NB4 (cell line): ENCODE results near the gene SLC25A26.
A peak's percentile ranks its signal among the peaks of the same experiment; 100 is the strongest.

Experiments used
- DNase-seq: peaks from one replicate; pipeline ENCODE4 v3.0.0; 2010; ENCODE audit warnings: low read depth
- H3K4me3 ChIP-seq: one replicate; pipeline ENCODE4 v1.5.1; 2011; ENCODE audit warnings: mild to moderate bottlenecking, low read depth, low read length, moderate library complexity
- MAX ChIP-seq: IDR thresholded peaks from 2 replicates; pipeline ENCODE4 v1.6.1; 2011; ENCODE audit warnings: low read depth, low read length
- MYC ChIP-seq: IDR thresholded peaks from 2 replicates; pipeline ENCODE4 v1.6.1; 2011; ENCODE audit warnings: low read depth, low read length
- POLR2A ChIP-seq: IDR thresholded peaks from 2 replicates; pipeline ENCODE4 v1.6.1; 2011; ENCODE audit warnings: mild to moderate bottlenecking; ENCODE audit not compliant: insufficient read length; ENCODE audit errors: extremely low read depth
- TF ChIP-seq, protein P1 (sequence below): IDR thresholded peaks from one replicate; pipeline ENCODE4 v1.5.1; 2012; ENCODE audit warnings: low read depth, low read length

Gene SLC25A26

GRCh38 chr3:66227051-66227450 is 6.2 kb downstream of the SLC25A26 start:
- no peak for TF ChIP-seq MAX
- TF ChIP-seq, protein P1, sequence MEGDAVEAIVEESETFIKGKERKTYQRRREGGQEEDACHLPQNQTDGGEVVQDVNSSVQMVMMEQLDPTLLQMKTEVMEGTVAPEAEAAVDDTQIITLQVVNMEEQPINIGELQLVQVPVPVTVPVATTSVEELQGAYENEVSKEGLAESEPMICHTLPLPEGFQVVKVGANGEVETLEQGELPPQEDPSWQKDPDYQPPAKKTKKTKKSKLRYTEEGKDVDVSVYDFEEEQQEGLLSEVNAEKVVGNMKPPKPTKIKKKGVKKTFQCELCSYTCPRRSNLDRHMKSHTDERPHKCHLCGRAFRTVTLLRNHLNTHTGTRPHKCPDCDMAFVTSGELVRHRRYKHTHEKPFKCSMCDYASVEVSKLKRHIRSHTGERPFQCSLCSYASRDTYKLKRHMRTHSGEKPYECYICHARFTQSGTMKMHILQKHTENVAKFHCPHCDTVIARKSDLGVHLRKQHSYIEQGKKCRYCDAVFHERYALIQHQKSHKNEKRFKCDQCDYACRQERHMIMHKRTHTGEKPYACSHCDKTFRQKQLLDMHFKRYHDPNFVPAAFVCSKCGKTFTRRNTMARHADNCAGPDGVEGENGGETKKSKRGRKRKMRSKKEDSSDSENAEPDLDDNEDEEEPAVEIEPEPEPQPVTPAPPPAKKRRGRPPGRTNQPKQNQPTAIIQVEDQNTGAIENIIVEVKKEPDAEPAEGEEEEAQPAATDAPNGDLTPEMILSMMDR = no peak
- TF ChIP-seq POLR2A = no peak
- TF ChIP-seq MYC = no peak
- no peak for DNase-seq
- H3K4me3 ChIP-seq = no peak overlapping the region

DNA sequence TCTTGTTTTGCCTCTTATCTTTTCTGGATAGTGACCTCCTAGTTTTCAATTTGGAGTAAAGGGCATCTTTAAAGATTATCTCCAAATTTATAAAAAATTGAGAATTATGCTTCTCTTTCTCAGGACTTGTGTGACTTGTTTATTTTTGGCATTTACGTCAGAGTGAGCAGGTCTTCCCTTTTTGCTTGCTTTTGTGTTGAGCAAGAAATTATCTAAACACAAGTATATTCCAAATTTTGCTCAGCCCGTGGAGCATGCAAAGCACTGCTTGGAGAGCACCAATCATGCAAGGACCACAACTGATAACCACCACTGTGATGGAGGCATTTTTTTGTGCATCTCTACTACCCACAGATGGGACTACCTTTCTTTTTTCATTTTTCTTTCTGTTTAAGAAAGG is 7.1 kb downstream of the SLC25A26 start:
- DNase-seq = no peak
- TF ChIP-seq MYC (no peak), MAX (no peak), POLR2A (no peak)
- TF ChIP-seq, protein P1 = no peak
- H3K4me3 ChIP-seq = no peak overlapping the region

- DNase-seq = no peak
- H3K4me3 ChIP-seq = no peak overlapping the region
- TF ChIP-seq MAX (no peak), MYC (no peak), POLR2A (no peak)
- TF ChIP-seq, protein P1 = no peak
Observed at GRCh38 chr3:66228707-66229106, 7.9 kb downstream of the SLC25A26 start.

DNA sequence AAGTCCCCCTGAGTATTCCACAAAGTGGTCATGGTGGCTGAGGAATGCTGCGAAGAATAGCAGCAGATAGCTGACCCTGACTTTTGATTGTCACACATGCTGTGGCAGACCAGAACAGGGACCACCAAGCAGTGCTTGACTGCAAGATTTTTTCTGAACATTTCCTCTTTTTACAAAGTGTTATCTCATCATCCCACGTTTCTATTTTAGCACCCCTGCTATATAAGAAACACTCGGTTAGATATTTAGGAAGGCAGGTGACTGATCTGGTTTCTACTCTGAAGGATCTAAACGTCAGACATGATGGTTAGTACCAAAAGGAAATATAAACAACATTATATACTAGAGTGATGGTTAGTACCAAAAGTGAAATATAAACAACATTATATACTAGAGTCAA is 9.1 kb downstream of the SLC25A26 start:
- H3K4me3 ChIP-seq = no peak overlapping the region
- no peak for DNase-seq
- TF ChIP-seq, protein P1 = no peak
- TF ChIP-seq POLR2A (no peak), MYC (no peak), MAX (no peak)

DNA sequence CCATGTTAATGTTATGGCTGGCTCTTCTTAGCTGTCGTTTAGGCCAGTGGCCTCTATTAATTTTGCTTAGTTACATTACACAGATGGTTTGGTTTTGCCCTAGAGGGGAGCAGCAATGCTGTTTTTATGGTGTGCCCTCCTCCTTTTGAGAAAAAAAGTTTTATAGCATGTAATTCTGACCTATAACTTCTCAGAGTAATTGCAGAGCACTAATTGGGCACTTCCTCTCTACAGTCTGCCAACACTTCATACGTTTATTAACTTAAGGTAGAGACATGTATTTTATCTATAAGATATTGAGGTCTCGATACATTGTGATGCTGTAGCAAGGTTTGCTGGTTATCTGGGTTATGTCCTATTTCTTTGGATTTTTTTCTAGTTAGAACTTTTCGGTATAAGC is 12.2 kb downstream of the SLC25A26 start:
- TF ChIP-seq MYC (no peak), POLR2A (no peak), MAX (no peak)
- TF ChIP-seq, protein P1 = no peak
- DNase-seq = no peak
- no peak overlapping the region for H3K4me3 ChIP-seq

GRCh38 chr3:66236281-66236680 is 15.5 kb downstream of the SLC25A26 start:
- peak; percentile 11 for DNase-seq
- TF ChIP-seq POLR2A (no peak), MYC (no peak), MAX (no peak)
- TF ChIP-seq, protein P1 = no peak

More at GRCh38 chr3:66236281-66236680, 15.5 kb downstream of the SLC25A26 start:
- H3K4me3 ChIP-seq = no peak overlapping the region
